Gastrocnemius medialis (tissue), 4 donors: ENCODE results near the gene WWOX. TPM values are rescaled to one million over a fixed set of nuclear protein-coding genes. Genes with fewer than 3 reads are reported as not detected.

Experiments used
- ATAC-seq, 2 donors: fragments of 150-250 bp; one replicate each; pipeline ENCODE4 v1.9.1; 2016
- DNase-seq, 2 donors: peaks; one replicate each; pipeline ENCODE4 v3.0.0-alpha.2; 2019
- H3K27ac ChIP-seq, 4 donors: fragments of 200-600 bp; sonication (generic); 1 replicate in 1 of 4; 2 replicates in 3 of 4; pipeline ENCODE4 v1.5.1; 2016 to 2018; ENCODE audit warnings: mild to moderate bottlenecking in 2 of 4, moderate library complexity in 1 of 4
- H3K27me3 ChIP-seq, 3 donors: fragments of 200-600 bp; sonication (generic) in 2 of 3; 1 replicate in 1 of 3; 2 replicates in 2 of 3; pipeline versions ENCODE4 v1.5.1 to v1.6.0; 2016 to 2019; ENCODE audit warnings: mild to moderate bottlenecking in 1 of 3, moderate library complexity in 1 of 3
- H3K36me3 ChIP-seq, 2 donors: fragments of 200-600 bp; sonication (generic) in 1 of 2; one replicate each; pipeline ENCODE4 v1.5.1; 2017 to 2018
- H3K4me1 ChIP-seq, 2 donors: fragments of 200-600 bp; sonication (generic) in 1 of 2; one replicate each; pipeline ENCODE4 v1.5.1; 2016 to 2017; ENCODE audit warnings: mild to moderate bottlenecking in 2 of 2
- H3K4me3 ChIP-seq, 4 donors: fragments of 200-600 bp; sonication (generic) in 3 of 4; 1 replicate in 1 of 4; 2 replicates in 3 of 4; pipeline ENCODE4 v1.5.1; 2016 to 2019; ENCODE audit warnings: mild to moderate bottlenecking in 2 of 4
- H3K9me3 ChIP-seq, 3 donors: fragments of 200-600 bp; sonication (generic) in 2 of 3; 1 replicate in 1 of 3; 2 replicates in 2 of 3; pipeline ENCODE4 v1.5.1; 2016 to 2019
- POLR2A ChIP-seq, 2 donors: fragments of 450-650 bp; IDR thresholded peaks; one replicate each; pipeline ENCODE4 v1.6.1; 2017; ENCODE audit warnings: antibody characterized with exemption in 2 of 2, mild to moderate bottlenecking in 2 of 2, moderate library complexity in 2 of 2
- in situ Hi-C, 4 donors: fragments of 200-750 bp; cut with MboI; loops; one replicate each; pipeline versions ENCODE4 v1.15.0 to v1.8.0; 2017; ENCODE audit warnings: low sequenced_read_pairs in 4 of 4
- intact Hi-C: fragments of 100-400 bp; cut with DNase I; formaldehyde crosslinking; loops from one replicate; pipeline ENCODE4 v1.15.1; 2023; ENCODE audit warnings: low total_unique reads
- total RNA-seq, 4 donors: library from RNA; depleted of rRNA; stranded (reverse); fragments of >200 nt; gene quantifications; one replicate each; pipeline versions ENCODE4 v1.1.0 to v1.2.3, GENCODE V29; 2016
- TF ChIP-seq, protein P1 (sequence below), 5 experiments: fragments of 450-650 bp in 3 of 5; fragments of 200-600 bp in 2 of 5; sonication (generic) in 2 of 5; IDR thresholded peaks in 4 of 5; conservative IDR thresholded peaks in 1 of 5; 1 replicate in 4 of 5; 2 replicates in 1 of 5; pipeline ENCODE4 v1.5.1; 2016 to 2019; ENCODE audit warnings: antibody characterized with exemption in 5 of 5, mild to moderate bottlenecking in 3 of 5, moderate library complexity in 3 of 5

The WWOX gene
- total RNA-seq, 4 donors from 2014 or later: 3.3 to 13.0 (median 6.0) TPM

- no peaks in the 10 kb centered on the region for H3K4me1 ChIP-seq
- DNase-seq: no peak
- H3K4me3 ChIP-seq: no peak overlapping the region
- no peaks in the 10 kb centered on the region for H3K27me3 ChIP-seq
- H3K27ac ChIP-seq: no peak overlapping the region
- intact Hi-C loops: no loop called here
- in situ Hi-C loops: no loop called here
- no peaks in the 10 kb centered on the region for H3K36me3 ChIP-seq
- no peaks in the 10 kb centered on the region for H3K9me3 ChIP-seq
- ATAC-seq: no peak
- no peak for TF ChIP-seq POLR2A (IDR thresholded peaks at IDR 0.05)
- TF ChIP-seq, protein P1, sequence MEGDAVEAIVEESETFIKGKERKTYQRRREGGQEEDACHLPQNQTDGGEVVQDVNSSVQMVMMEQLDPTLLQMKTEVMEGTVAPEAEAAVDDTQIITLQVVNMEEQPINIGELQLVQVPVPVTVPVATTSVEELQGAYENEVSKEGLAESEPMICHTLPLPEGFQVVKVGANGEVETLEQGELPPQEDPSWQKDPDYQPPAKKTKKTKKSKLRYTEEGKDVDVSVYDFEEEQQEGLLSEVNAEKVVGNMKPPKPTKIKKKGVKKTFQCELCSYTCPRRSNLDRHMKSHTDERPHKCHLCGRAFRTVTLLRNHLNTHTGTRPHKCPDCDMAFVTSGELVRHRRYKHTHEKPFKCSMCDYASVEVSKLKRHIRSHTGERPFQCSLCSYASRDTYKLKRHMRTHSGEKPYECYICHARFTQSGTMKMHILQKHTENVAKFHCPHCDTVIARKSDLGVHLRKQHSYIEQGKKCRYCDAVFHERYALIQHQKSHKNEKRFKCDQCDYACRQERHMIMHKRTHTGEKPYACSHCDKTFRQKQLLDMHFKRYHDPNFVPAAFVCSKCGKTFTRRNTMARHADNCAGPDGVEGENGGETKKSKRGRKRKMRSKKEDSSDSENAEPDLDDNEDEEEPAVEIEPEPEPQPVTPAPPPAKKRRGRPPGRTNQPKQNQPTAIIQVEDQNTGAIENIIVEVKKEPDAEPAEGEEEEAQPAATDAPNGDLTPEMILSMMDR (IDR thresholded peaks at IDR 0.05 in 4 of 5, conservative IDR thresholded peaks at IDR 0.05 in 1 of 5): no peak
Observed at GRCh38 chr16:78574571-78574970, 475.1 kb downstream of the WWOX start.

GRCh38 chr16:78576941-78577340 lies 477.5 kb downstream of the WWOX start:
- intact Hi-C loops: no loop called here
- Histone ChIP-seq H3K27ac (no peak overlapping the region), H3K27me3 (no peaks in the 10 kb centered on the region), H3K4me3 (no peak overlapping the region), H3K4me1 (no peaks in the 10 kb centered on the region), H3K36me3 (no peaks in the 10 kb centered on the region), H3K9me3 (no peaks in the 10 kb centered on the region)
- no peak for TF ChIP-seq POLR2A (IDR thresholded peaks at IDR 0.05)
- TF ChIP-seq, protein P1 (IDR thresholded peaks at IDR 0.05 in 4 of 5, conservative IDR thresholded peaks at IDR 0.05 in 1 of 5): no peak
- no peak for ATAC-seq
- no peak for DNase-seq
- in situ Hi-C loops: no loop called here

GRCh38 chr16:78577630-78578029 lies 478.2 kb downstream of the WWOX start:
- no peak for TF ChIP-seq POLR2A (IDR thresholded peaks at IDR 0.05)
- TF ChIP-seq, protein P1 (IDR thresholded peaks at IDR 0.05 in 4 of 5, conservative IDR thresholded peaks at IDR 0.05 in 1 of 5): no peak
- in situ Hi-C loops (no loop called here), intact Hi-C loops (no loop called here)
- H3K4me1 ChIP-seq: no peaks in the 10 kb centered on the region
- H3K36me3 ChIP-seq: no peaks in the 10 kb centered on the region
- no peak overlapping the region for H3K4me3 ChIP-seq
- no peaks in the 10 kb centered on the region for H3K9me3 ChIP-seq
- H3K27ac ChIP-seq: no peak overlapping the region
- H3K27me3 ChIP-seq: no peaks in the 10 kb centered on the region
- no peak for ATAC-seq
- DNase-seq: no peak

- TF ChIP-seq POLR2A (IDR thresholded peaks at IDR 0.05): no peak
- TF ChIP-seq, protein P1 (IDR thresholded peaks at IDR 0.05 in 4 of 5, conservative IDR thresholded peaks at IDR 0.05 in 1 of 5): no peak
- Histone ChIP-seq H3K27me3 (no peaks in the 10 kb centered on the region), H3K4me1 (no peaks in the 10 kb centered on the region), H3K4me3 (no peak overlapping the region), H3K36me3 (no peaks in the 10 kb centered on the region), H3K9me3 (no peaks in the 10 kb centered on the region), H3K27ac (no peak overlapping the region)
- DNase-seq (no peak), ATAC-seq (no peak)
- in situ Hi-C loops (no loop called here), intact Hi-C loops (no loop called here)
Observed at GRCh38 chr16:78579020-78579419, 479.6 kb downstream of the WWOX start.

DNA sequence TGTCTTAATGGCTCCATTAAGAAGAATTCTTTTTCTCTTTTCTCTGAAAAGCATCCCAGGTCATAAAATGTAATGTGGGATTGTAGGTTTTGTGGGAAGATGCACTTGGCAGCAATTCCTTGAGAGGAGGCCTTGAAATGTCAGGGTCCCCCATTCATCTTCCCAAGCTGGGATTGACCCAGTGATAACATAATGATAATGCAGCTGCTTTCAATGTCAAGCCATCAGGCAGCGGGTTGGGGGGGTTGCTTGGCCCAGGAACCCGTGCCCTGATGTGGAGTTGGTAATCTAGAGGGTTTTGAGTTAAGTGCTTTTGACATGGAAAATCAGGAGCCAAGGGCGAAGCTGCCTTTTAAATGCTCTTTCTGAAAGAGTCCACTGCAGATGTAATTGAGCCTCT lies 484.0 kb downstream of the WWOX start:
- in situ Hi-C loops (no loop called here), intact Hi-C loops (no loop called here)
- DNase-seq: no peak
- Histone ChIP-seq H3K9me3 (no peaks in the 10 kb centered on the region), H3K36me3 (no peaks in the 10 kb centered on the region), H3K27me3 (no peaks in the 10 kb centered on the region), H3K4me1 (no peaks in the 10 kb centered on the region), H3K27ac (no peak overlapping the region), H3K4me3 (no peak overlapping the region)
- TF ChIP-seq POLR2A (IDR thresholded peaks at IDR 0.05): no peak
- TF ChIP-seq, protein P1 (IDR thresholded peaks at IDR 0.05 in 4 of 5, conservative IDR thresholded peaks at IDR 0.05 in 1 of 5): no peak
- ATAC-seq: no peak
